Fibroblast of lung (primary cell): Measurements from ENCODE around the gene DUSP8. TPM values are rescaled to one million over a fixed set of nuclear protein-coding genes. Genes with fewer than 3 reads are reported as not detected.

Experiments used
- DNase-seq, 2 donors: peaks; one replicate each; pipeline versions ENCODE4 v3.0.0 to v3.0.0-alpha.2; 2010; ENCODE audit warnings: low read depth in 2 of 2
- H2AFZ ChIP-seq: 2 replicates; pipeline ENCODE4 v1.5.1; 2012; ENCODE audit warnings: low read length, control low read depth, inconsistent platforms
- H3K27ac ChIP-seq: 2 replicates; pipeline ENCODE4 v1.5.1; 2011; ENCODE audit warnings: low read length, control low read depth; ENCODE audit not compliant: insufficient read depth
- H3K27me3 ChIP-seq: 2 replicates; pipeline ENCODE4 v1.5.1; 2011; ENCODE audit warnings: mild to moderate bottlenecking, low read length; ENCODE audit not compliant: control insufficient read depth, insufficient read depth
- H3K36me3 ChIP-seq: 2 replicates; pipeline ENCODE4 v1.5.1; 2011; ENCODE audit warnings: low read length; ENCODE audit not compliant: control insufficient read depth, insufficient read depth
- H3K4me1 ChIP-seq: 2 replicates; pipeline ENCODE4 v1.5.1; 2011; ENCODE audit warnings: low read length; ENCODE audit not compliant: control insufficient read depth, insufficient read depth; ENCODE audit errors: extremely low read depth
- H3K4me2 ChIP-seq: 2 replicates; pipeline ENCODE4 v1.5.1; 2011; ENCODE audit warnings: low read length, control low read depth; ENCODE audit not compliant: insufficient read depth; ENCODE audit errors: extremely low read depth
- H3K4me3 ChIP-seq, 4 experiments: fragments of 200-600 bp in 1 of 4; sonication (generic) in 1 of 4; replicated peaks in 1 of 4; 2 replicates each; pipeline ENCODE4 v1.5.1; 2011 to 2016; ENCODE audit warnings: low read length in 4 of 4, low read depth in 3 of 4, mild to moderate bottlenecking in 3 of 4, control low read depth in 2 of 4, inconsistent platforms in 1 of 4, mixed read lengths in 1 of 4; ENCODE audit not compliant: insufficient read depth in 1 of 4; ENCODE audit errors: control extremely low read depth in 1 of 4
- H3K79me2 ChIP-seq: 2 replicates; pipeline ENCODE4 v1.5.1; 2012; ENCODE audit warnings: mild to moderate bottlenecking, low read length, inconsistent platforms; ENCODE audit not compliant: control insufficient read depth, insufficient read depth
- H3K9ac ChIP-seq: 2 replicates; pipeline ENCODE4 v1.5.1; 2011; ENCODE audit warnings: mild to moderate bottlenecking, low read length, control low read depth; ENCODE audit not compliant: insufficient read depth
- H3K9me3 ChIP-seq: 2 replicates; pipeline ENCODE4 v1.5.1; 2012; ENCODE audit warnings: low read depth, low read length; ENCODE audit not compliant: control insufficient read depth, insufficient read depth
- H4K20me1 ChIP-seq: 2 replicates; pipeline ENCODE4 v1.5.1; 2011; ENCODE audit warnings: low read length; ENCODE audit not compliant: control insufficient read depth, insufficient read depth; ENCODE audit errors: extremely low read depth
- EZH2 ChIP-seq: IDR thresholded peaks from 2 replicates; pipeline ENCODE4 v1.5.1; 2012; ENCODE audit warnings: low read length, control low read depth, mild to moderate bottlenecking; ENCODE audit errors: missing control alignments
- polyA plus RNA-seq, 2 donors: library from polyadenylated mRNA; depleted of rRNA in 1 of 2; stranded (reverse) in 1 of 2; unstranded in 1 of 2; fragments of >200 nt; gene quantifications; 2 replicates each; pipeline ENCODE4 v1.2.1, GENCODE V29; 2011 to 2012; ENCODE audit warnings: missing spikeins in 1 of 2
- total RNA-seq: library from RNA; depleted of rRNA; stranded (reverse); fragments of >200 nt; gene quantifications from 2 replicates; pipeline ENCODE4 v1.2.1, GENCODE V29; 2014
- TF ChIP-seq, protein P1 (sequence below), 2 donors: IDR thresholded peaks in 1 of 2; conservative IDR thresholded peaks in 1 of 2; 1 replicate in 1 of 2; 2 replicates in 1 of 2; pipeline ENCODE4 v1.5.1; 2011 to 2012; ENCODE audit warnings: low read length in 2 of 2, control low read depth in 1 of 2, inconsistent platforms in 1 of 2, low read depth in 1 of 2, mild to moderate bottlenecking in 1 of 2

The DUSP8 gene
- total and polyA plus RNA-seq, 2 donors (not counting 1 experiment from before 2014, with no cell fraction given), result 0.62 to 0.66 TPM

DNA sequence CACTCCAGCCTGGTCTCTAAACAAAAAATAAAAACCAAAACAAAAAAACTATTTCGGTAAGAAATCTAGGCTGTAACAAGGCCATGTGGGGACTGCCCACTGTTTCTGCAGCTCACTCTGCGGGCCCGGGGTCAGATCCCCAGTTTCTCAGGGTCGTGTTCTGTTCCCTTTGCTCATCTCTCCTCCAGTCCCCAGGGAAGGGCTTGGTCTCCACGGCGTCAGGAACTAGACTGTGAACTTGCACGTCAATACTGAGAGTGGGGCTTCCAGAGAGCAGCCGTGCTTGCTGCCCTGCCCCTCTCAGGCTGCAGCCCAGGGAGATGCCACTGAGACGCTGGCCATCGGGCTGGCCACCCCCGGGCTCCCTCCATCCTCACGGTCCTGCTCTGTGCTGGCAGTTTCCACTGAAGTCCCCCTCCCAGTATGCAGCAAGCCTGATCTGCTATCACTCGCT is 51.8 kb downstream of the DUSP8 start:
- Histone ChIP-seq H2AFZ (no peak overlapping the region), H3K4me1 (no peaks in the 10 kb centered on the region), H4K20me1 (no peaks in the 10 kb centered on the region), H3K27ac (no peak overlapping the region), H3K36me3 (no peaks in the 10 kb centered on the region), H3K27me3 (no peaks in the 10 kb centered on the region), H3K9me3 (no peaks in the 10 kb centered on the region), H3K79me2 (peaks cover 8% of the 10 kb centered on the region), H3K4me3 (no peak overlapping the region), H3K4me2 (no peak overlapping the region), H3K9ac (no peak overlapping the region)
- TF ChIP-seq, protein P1, sequence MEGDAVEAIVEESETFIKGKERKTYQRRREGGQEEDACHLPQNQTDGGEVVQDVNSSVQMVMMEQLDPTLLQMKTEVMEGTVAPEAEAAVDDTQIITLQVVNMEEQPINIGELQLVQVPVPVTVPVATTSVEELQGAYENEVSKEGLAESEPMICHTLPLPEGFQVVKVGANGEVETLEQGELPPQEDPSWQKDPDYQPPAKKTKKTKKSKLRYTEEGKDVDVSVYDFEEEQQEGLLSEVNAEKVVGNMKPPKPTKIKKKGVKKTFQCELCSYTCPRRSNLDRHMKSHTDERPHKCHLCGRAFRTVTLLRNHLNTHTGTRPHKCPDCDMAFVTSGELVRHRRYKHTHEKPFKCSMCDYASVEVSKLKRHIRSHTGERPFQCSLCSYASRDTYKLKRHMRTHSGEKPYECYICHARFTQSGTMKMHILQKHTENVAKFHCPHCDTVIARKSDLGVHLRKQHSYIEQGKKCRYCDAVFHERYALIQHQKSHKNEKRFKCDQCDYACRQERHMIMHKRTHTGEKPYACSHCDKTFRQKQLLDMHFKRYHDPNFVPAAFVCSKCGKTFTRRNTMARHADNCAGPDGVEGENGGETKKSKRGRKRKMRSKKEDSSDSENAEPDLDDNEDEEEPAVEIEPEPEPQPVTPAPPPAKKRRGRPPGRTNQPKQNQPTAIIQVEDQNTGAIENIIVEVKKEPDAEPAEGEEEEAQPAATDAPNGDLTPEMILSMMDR (conservative IDR thresholded peaks at IDR 0.05 in 1 of 2, IDR thresholded peaks at IDR 0.05 in 1 of 2; ENCODE audit: low read depth in 1 of 2, low read length in 2 of 2), result no peak
- no peak for TF ChIP-seq EZH2
- no peak for DNase-seq

DNA sequence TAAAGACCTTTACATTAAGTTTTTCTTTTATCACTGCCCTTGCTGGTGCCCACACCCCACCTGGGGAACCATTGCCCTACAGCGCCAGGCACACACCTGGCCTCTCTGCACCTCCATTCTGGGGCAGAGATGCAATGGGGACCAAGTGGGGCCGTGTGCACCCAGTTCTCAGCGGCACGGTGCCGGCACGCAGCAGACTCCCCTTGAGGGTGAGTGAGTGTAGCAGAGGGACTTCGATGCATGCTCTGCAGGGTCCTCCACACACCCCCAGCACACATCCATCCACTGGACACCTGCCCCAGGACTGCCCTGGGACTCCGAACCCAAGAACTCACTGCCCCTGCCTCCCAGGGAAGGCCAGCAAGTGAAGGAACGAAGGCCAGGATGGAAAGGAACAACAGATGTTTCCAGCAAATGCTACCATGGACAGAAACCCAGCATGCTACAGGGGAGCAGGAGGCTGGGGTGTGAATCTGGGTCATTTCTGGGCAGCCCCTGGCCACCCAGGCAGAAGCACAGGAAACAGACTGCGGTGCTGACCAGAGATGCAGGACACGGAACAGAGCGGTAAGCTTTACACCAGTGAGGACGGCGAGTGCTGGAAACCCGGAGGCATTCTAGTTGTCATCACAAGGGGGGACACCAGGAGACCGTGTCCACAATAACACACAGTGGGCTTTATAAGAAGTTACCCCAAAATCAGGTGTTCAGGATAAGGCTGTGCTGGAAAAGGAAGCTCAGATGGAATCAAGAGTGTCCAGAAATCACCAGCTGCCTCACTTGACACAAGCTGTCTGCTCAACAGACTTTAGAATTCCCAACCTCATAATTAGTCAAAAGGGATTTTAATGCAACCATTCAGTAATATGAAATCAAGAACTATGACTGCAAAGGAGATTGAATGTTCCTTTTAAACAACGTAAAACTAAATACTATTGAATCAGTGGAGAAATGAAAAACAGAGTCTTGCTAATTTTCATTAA is 52.8 kb downstream of the DUSP8 start:
- Histone ChIP-seq H4K20me1 (no peaks in the 10 kb centered on the region), H3K9ac (no peak overlapping the region), H3K27me3 (no peaks in the 10 kb centered on the region), H3K36me3 (no peaks in the 10 kb centered on the region), H3K4me3 (no peak overlapping the region), H3K4me1 (no peaks in the 10 kb centered on the region), H3K79me2 (peaks cover 9% of the 10 kb centered on the region), H3K27ac (no peak overlapping the region), H3K4me2 (no peak overlapping the region), H2AFZ (no peak overlapping the region), H3K9me3 (no peaks in the 10 kb centered on the region)
- no peak for DNase-seq
- TF ChIP-seq, protein P1 (conservative IDR thresholded peaks at IDR 0.05 in 1 of 2, IDR thresholded peaks at IDR 0.05 in 1 of 2; ENCODE audit: low read depth in 1 of 2, low read length in 2 of 2), result no peak

DNA sequence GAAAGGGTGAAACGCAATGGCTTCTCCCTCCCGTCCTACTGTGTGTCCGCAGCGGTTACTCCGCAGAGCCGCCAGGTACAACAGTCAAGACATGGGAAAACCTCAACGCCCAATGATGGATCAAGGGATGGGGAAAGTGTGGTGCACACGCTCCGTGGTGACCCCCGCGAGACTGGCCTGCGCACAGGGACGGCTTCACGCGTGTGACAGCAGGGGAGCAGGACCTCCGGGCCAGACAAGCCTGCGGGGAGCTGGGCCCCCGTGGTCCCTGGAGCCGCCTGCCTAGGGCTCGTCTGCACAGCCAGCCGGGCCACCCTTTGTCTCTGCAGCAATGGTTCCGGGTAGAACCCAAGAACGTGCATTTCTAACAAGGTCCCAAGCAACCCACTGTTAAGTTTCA is 53.8 kb downstream of the DUSP8 start:
- Histone ChIP-seq H3K27me3 (no peaks in the 10 kb centered on the region), H2AFZ (no peak overlapping the region), H3K9ac (no peak overlapping the region), H3K27ac (no peak overlapping the region), H3K36me3 (no peaks in the 10 kb centered on the region), H3K4me2 (no peak overlapping the region), H3K4me1 (no peaks in the 10 kb centered on the region), H4K20me1 (no peaks in the 10 kb centered on the region), H3K9me3 (no peaks in the 10 kb centered on the region), H3K79me2 (peaks cover 9% of the 10 kb centered on the region), H3K4me3 (no peak overlapping the region)
- TF ChIP-seq, protein P1 (conservative IDR thresholded peaks at IDR 0.05 in 1 of 2, IDR thresholded peaks at IDR 0.05 in 1 of 2; ENCODE audit: low read depth in 1 of 2, low read length in 2 of 2), result no peak
- TF ChIP-seq EZH2, result no peak
- no peak for DNase-seq
